HG03460 (cell line): ENCODE measurements around the gene ATP1B2.
"Not testable (repeated sequence)": the region's sequence is repeated elsewhere in the genome, so short reads cannot be mapped to it uniquely, and the experiment has no call there.

Experiments
- ATAC-seq: cut with Tn5 transposase; IDR thresholded peaks from one replicate; pipeline ENCODE4 v1.9.1; 2021; ENCODE audit not compliant: unreplicated experiment

Gene ATP1B2

DNA sequence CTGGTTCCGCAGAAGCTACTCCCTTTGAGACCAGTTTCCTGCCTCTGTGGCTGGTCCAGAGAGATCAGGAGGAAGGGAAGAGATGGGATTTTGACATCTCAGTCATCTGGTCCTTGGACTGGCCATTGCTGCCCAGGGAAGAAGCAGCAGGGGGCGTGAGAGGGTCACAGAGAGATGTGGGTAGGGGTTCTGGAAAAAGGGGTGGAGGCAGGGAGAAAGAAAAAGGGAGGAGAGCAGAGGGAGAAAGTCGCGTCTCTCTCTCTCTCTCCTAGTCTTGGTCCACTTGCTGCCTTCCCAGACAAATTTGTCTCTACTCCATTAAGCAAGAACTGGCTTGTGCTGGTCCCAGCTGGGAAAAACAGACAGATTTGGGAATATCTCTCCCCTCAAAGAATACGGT, 16.3 kb upstream of the ATP1B2 start:
- no peak for ATAC-seq

DNA sequence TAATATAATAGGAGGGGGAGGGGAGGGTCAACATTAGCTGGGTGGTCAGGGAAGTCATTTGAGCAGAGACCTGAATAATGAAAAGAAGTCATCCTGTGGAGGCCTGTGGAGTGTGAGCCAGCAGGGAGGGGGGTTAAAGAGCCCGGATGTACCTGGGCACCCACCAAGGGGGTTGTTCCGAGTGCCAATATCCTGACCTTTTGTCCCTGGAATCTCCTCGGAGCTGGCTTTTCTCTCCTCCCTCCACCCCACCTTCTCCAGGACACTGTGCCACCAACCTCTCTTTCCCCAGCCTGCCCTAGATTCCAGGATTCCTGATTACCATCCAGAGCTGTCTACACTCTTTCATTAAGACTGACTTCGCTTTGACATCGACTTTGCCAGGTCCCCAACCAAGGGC, 14.6 kb upstream of the ATP1B2 start:
- ATAC-seq, result no peak

DNA sequence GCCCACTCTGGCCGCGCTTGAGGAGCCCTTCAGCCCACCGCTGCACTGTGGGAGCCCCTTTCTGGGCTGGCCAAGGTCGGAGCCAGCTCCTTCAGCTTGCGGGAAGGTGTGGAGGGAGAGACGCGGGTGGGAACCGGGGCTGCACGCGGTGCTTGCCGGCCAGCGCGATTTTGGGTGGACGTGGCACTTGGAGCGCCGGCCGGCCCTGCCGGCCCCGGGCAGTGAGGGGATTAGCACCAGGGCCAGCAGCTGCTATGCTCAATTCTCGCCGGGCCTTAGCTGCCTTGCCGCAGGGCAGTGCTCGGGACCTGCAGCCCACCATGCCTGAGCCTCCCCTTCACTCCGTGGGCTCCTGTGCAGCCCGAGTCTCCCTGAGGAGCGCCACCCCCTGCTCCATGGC, 9.9 kb upstream of the ATP1B2 start:
- no peak for ATAC-seq

DNA sequence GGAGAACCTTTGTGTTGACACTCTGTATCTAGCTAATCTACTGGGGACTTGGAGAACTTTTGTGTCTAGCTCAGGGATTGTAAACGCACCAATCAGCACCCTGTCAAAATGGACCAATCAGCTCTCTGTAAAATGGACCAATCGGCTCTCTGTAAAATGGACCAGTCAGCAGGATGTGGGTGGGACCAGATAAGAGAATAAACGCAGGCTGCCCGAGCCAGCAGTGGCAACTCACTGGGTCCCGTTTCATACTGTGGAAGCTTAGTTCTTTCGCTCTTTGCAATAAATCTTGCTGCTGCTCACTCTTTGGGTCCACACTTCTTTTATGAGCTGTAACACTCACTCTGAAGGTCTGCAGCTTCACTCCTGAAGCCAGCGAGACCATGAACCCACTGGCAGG, 9.1 kb upstream of the ATP1B2 start:
- not testable (repeated sequence) for ATAC-seq

DNA sequence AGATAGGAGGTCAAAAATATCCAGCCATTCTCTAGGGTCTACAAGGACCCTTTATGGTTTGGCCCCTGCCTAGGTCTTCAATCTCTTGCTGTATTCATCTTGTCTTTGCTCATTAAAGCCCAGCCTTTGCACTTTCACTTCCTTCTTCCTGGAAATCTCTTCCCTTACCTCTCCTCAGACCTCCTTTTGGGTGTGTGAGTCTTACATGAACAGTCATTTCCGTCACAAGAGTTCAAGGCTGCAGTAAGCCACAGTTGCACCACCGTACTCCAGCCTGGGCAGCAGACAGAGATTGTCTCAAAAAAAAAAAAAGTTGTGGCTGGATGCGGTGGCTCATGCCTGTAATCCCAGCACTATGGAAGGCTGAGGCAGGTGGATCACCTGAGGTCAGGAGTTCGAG, 6.0 kb upstream of the ATP1B2 start:
- ATAC-seq, result no peak

DNA sequence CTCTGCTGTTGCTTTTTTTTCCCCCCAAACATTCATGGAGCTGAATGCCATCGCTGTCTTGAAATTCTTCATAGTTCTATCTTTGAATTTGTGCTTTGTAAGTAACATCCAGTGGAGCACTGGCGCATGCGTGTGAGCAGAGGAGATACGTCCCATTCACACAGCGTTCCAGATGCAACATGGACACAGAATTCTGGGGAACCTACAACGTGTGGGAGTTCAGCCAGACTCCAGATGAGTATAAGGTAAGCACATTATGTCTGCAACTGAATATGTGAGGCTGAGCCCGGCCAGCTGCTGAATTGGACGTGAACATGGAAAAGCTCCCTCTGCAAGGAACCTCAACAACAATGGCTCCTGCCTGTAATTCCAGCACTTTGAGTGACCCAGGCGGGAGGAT, 4.3 kb upstream of the ATP1B2 start:
- ATAC-seq, result no peak

DNA sequence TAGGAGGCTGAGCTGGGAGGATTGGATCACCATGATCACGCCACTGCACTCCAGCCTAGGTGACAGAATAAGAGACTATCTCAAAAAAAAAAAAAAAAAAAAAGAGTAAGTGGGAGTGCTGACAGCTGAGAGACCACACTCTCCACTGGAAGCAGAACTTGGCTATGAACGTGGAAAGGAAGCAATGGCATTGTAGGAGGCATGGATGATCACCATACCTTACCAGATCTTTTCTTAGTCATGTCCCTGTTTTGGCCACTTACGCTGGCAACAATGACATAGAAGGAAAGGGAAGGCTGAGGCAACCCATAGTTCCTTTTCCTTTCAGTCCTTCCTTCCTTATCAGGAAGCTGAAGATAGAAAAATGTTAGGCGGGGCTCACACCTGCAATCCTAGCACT, 3.7 kb upstream of the ATP1B2 start:
- no peak for ATAC-seq

DNA sequence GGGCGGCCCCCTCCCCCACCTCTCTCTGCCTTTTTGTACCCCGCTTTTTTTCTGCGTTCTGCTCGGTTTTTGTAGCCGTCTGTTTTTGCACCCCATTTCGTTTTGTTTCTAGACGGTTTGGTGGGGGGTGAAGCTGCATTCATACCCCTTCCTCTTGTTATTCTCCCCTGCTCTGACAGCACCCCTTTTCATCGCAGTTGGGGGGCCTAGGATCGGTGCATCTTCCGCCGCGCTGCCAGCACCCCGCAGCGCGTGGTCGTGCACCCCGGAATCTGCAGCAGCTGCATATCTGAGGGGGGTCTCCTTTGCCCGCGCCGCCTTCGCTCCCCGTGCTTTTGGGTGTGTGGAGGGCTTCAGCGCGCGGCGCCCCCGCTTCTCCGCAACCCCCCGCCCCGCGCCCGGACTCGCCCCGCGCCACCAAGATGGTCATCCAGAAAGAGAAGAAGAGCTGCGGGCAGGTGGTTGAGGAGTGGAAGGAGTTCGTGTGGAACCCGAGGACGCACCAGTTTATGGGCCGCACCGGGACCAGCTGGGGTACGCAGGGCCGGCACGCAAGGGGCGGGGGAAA, 455 bp downstream of the ATP1B2 start:
- no peak for ATAC-seq

DNA sequence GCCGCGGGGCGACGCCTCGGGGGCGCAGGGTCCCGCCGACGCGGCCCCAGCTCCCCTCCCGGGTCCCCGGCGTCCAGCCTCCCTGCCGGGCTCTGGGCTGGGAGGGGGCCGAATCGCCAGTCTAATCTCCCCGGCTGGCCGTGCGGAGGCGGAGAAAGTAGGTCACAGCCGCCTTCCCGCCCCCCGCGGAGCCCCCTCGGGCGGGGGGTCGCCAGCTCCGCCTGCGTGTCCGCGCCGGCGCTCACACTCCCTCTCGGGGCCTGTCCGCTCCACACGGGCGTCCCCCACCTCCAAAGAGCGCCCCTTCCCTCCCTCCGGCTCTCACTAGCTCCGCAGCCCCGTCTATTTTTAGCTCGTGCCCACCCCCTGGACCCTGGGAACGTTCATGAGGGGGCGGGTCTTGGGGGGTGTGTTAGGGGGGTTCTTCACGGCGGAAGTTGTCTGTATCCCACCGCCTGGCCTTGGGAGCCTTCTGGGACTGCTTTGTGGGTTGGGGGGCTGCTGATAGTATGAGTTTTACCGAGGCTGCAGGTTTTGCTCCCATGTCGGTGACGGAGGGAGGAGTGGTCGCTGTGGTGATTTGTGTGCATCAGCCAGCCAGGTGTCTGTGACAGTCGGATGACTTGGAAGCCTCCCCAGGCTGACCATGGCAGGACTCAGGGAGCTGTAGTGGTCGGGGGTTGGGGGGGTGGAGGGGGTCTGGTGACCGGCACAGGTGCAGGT, 1.1 kb downstream of the ATP1B2 start:
- no peak for ATAC-seq

DNA sequence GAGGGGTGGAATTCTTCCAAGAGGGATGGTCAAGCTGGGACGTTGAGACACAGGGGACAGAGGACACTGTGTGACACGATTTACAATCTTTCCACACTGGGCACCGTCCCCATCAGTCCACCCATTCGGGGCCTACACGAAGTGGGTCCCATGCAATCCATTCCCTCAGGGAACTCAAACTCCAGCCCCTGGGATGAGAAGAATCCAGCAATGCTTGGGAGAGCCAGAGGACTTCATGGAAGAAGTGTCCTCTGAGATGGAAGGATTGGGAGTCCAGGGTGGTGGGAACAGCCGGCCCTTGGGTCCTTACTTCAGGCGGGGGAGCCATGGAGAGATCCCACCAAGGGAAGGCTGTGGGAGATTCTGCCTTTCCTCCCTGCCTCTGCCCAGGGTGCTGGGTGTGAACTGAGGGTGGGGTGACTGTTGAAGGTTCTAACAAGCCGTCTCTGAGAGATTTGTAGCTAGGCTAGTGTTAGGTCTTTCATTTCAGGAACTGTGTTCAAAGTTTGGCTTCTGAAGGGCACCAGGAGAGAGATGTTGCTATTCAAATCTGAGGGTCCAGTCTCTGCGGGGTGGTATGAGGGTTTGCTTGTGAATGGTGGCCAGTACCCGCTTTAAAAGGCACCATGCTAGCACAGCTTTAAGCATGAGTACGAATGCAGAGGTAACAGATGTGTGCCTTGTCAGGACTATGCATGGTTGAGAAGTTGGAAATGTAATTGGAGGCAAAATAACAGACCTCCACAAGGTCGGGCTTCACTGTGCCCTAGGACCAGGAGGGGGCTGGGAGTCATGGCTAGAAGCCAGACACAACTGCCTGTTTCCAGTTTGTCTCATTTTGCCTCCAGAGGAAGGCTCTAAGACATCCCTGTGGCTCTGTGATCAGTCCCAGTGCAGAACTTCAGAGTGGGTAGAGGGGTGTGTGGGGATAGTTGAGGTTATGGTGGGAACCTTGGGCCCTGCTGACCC, 1.9 kb downstream of the ATP1B2 start:
- ATAC-seq, result no peak

DNA sequence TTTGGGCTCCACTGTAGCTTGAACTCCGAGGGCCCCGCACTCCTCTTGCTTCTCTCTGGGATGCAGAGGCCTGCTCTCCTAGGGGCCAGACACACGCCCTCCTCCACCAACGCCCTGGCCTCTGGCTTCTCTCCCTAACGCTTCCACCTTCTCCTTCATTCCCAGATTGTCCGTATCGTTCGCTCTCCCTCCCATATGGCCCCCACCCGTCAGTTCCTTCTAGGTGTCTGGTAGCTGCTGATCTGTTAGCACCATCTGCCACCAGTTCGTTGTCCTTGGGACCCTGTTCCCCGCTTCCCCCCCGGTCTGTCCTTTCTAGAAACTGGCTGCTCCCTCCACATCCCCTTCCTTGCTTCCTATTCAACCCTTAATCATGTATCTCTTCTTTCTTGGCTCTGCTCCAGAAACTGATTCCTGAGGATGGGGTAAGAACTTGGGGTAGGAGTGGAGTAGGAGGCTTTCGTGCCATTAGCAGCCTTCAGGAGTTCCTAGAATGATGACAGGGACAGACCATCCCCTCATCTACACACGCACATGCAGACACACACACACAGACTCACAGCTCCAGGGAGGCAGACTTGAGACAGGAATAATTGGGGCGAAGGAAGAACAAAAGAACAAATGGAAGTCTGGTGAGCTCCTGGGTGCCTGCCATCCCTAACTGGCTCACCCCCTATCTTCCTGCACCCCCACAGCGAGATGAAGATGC, 4.3 kb downstream of the ATP1B2 start:
- ATAC-seq, result no peak

DNA sequence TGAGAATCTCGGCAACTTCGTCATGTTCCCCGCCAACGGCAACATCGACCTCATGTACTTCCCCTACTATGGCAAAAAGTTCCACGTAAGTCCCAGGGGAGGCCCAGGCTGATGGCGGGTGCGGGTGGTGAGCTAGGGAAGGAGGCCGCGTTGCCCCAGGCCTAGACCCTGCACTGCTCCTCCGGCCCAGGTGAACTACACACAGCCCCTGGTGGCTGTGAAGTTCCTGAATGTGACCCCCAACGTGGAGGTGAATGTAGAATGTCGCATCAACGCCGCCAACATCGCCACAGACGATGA, 4.8 kb downstream of the ATP1B2 start:
- no peak for ATAC-seq

DNA sequence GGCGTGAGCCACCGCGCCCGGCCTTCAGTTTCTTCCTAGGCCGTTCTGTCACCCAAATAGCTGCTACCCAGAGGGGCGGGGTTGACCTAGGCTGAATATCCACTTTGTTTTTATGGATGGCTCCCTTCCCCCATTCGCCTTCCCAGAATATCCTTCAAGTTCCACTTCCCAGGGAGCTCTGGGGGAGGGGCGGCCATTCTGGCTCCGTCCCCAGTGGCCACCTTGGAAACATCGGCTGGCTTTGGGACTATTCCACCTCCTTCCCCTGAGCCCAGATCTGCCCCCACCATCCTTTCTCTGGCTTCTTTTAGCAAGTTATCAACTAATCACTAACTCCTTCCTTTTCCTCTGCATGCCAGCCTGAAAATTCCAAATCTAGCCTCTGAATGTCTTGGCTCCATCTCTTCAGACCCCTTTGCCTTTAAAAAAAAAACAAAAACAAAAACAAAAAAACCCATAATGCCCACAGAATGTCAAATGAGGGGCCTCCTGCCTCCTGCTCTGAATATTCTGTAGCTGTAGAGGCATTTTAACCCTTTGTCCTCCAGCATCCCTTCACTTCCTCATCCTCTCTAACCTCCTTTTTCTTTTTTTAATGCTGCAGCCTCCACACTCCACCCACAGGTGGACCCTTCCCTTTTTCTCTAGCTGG, 6.4 kb downstream of the ATP1B2 start:
- ATAC-seq, result no peak

DNA sequence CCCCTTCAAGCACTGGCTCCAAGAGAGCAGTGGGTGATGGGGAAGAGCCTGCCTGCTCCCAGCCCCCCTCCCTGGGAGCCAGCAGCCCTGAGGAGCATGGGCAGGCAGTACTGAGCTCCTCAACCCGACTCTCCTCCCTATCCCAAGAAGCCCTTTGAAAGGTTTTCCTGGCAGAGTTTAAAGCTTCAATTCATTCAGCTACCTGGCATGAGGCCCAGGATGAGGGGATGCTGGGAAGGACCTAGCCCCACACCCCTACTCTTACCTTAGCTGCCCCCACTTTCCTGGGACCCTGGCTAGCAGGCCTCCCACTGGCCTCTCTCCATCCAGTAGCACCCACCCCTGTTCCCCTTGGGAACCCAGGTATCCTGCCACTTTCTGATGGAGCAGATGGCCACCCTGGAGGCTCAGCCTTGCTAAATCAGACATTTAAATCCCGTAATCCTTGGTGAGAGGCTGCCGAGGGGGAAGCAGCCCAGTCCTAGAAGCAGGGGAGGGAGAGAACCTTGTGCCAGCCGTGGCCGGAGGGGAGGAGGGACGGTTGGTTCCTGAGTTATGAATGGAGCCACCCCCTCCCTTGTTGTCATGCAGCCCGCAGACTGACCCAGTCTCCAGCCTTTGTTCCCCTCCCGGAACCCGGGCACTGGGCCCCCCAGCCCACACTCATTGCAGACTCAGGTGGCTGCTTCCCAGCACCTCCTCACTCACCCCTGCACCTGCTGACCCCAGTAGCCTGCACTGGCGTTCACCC, 17.1 kb downstream of the ATP1B2 start:
- no peak for ATAC-seq

DNA sequence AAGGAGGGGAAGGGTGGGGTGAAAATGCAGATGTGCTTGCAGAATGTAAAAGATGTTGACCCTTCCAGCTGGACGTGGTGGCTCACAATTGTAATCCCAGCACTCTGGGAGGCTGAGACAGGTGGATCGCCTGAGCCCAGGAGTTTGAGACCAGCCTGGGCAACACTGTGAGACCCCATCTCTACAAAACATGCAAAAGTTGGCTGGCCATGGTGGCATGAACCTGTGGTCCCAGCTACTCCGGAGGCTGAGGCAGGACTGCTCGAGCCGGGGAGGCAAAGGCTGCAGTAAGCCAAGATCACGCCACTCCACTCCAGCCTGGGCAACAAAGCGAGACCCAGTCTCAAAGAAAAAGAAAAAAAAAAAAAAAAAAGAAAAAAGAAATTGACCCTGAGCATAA, 17.8 kb downstream of the ATP1B2 start:
- ATAC-seq, result no peak

DNA sequence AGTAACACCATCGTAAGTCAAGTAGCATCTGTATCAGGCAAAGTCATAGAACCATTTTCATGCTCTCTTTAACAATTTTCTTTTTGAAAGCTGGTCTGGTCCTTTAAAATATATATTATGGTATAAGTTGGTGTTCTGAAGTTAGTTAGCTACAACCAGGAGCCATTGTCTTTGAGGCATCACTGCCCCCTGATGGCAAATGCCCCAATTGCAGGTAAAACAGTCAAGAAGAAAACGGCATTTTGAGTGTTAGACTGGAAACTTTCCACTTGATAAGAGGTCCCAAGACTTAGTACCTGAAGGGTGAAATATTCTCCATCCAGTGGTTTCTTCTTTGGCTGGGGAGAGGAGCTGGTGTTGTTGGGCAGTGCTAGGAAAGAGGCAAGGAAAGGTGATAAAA, 22.5 kb downstream of the ATP1B2 start:
- no peak for ATAC-seq

DNA sequence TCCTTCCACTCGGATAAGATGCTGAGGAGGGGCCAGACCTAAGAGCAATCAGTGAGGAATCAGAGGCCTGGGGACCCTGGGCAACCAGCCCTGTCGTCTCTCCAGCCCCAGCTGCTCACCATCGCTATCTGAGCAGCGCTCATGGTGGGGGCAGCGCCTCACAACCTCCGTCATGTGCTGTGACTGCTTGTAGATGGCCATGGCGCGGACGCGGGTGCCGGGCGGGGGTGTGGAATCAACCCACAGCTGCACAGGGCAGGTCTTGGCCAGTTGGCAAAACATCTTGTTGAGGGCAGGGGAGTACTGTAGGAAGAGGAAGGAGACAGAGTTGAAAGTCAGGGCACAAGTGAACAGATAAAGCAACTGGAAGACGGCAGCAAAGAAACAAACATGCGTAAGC, 24.2 kb downstream of the ATP1B2 start:
- ATAC-seq, result no peak

DNA sequence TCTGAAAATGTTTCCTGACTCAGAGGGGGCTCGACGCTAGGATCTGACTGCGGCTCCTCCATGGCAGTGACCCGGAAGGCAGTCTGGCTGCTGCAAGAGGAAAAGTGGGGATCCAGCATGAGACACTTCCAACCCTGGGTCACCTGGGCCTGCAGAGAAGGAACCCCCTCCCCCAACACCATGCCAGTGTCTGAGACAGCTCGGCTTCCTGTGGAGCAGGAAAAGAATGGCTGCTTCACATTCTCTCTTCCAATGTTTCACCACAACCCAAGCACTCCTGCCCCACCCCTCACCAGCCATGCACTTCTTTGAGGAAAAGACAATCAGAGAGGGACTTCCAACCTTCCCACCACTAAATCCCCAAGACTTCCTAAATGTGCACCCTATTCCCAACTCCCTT, 25.8 kb downstream of the ATP1B2 start:
- no peak for ATAC-seq

DNA sequence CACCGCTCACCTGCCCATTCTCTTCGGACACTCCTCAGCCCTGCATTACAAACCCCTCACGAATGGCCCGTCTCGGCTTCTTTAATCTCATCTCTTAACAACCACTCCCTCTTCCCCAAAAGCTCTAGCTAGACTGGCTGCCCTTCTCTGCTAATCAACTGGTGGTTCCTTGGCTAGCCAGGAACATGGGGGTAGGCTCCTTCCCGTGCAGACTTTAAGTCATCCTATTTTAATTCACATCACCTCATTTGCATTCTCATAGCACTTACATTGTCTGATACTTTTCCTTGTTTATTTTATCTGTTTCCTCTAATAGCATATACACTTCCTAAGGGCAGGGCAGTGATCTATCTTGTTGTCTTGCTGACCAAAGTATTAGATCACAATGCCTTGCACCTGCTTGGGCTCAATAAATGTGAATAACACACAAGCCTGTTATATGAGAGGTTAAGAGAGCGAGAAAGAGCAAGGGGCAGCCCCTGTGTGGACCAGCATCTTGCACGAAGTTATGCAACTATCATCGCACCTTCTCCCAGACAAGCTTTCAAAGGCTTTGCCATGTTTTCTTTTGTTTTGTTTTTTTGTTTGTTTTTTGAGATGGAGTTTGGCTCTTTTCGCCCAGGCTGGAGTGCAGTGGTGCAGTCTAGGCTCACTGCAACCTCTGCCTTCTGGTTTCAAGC, 26.8 kb downstream of the ATP1B2 start:
- ATAC-seq, result no peak
